Right atrium auricular region (tissue), 2 donors: ENCODE data around the gene TMEM54. TPM values are rescaled to one million over a fixed set of nuclear protein-coding genes. Genes with fewer than 3 reads are reported as not detected.

Experiments used
- DNase-seq: peaks from one replicate; pipeline ENCODE4 v3.0.0-alpha.2; 2019; ENCODE audit warnings: low spot score
- H3K27ac ChIP-seq, 2 donors: fragments of 200-600 bp; sonication (generic); 1 replicate in 1 of 2; 2 replicates in 1 of 2; pipeline ENCODE4 v1.5.1; 2016 to 2019
- H3K27me3 ChIP-seq, 2 donors: fragments of 200-600 bp; sonication (generic); one replicate each; pipeline versions ENCODE4 v1.5.1 to v1.6.0; 2017 to 2019
- H3K36me3 ChIP-seq: fragments of 200-600 bp; sonication (generic); one replicate; pipeline ENCODE4 v1.5.1; 2016
- H3K4me1 ChIP-seq, 2 donors: fragments of 200-600 bp; sonication (generic); one replicate each; pipeline versions ENCODE4 v1.5.1 to v1.6.0; 2017 to 2019
- H3K4me3 ChIP-seq, 2 donors: fragments of 200-600 bp; sonication (generic); 1 replicate in 1 of 2; 2 replicates in 1 of 2; pipeline ENCODE4 v1.5.1; 2017 to 2019; ENCODE audit warnings: mild to moderate bottlenecking in 1 of 2, moderate library complexity in 1 of 2
- H3K9me3 ChIP-seq, 2 donors: fragments of 200-600 bp; sonication (generic); one replicate each; pipeline ENCODE4 v1.5.1; 2019
- total RNA-seq, 2 donors: library from RNA; depleted of rRNA; stranded (reverse); fragments of >200 nt; gene quantifications; one replicate each; pipeline ENCODE4 v1.1.0, GENCODE V29; 2016
- TF ChIP-seq, protein P1 (sequence below), 2 donors: fragments of 200-600 bp; sonication (generic); IDR thresholded peaks; one replicate each; pipeline ENCODE4 v1.5.1; 2019; ENCODE audit warnings: antibody characterized with exemption in 2 of 2

The TMEM54 gene
- total RNA-seq, 2 donors from 2014 or later: 4.7 to 37.9 TPM

DNA sequence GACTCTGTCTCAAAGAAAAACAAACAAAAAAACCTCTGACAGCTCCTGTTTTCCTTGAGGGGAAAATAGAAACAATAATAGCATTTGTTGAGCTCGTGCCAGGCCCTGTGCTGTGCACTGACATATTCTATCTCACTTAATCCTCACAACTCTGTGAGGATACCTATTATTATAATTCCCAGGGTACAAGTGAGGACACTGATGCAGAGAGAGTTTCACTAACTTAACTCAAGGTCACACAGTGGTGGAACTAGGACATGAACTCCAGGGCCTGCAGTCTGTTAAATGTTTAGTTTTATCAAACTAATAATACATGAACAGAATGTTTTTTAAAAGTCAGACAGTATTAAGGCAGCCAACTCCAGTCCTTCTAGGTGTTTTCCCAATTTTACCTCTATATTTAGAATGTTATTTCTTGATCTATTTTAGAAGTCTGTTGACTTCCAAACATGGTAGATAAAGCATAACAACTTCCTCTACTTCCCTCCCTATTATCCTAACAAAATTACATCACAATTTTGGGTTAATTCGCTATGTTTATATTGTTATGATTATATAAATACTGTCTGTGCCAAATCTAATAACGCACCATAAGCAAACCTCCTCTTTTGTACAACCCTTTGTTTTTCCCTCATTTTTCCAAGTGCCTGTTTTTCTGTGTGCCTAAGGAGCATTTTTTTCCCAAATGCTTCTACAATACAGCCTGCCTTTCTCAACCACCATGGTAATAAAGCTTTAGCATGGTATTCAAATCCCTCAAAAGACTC is 35.4 kb downstream of the TMEM54 start:
- Histone ChIP-seq H3K4me1 (peaks cover 0 to 50% of the 10 kb centered on the region in 2 donors), H3K9me3 (no peaks in the 10 kb centered on the region), H3K36me3 (peaks cover 20% of the 10 kb centered on the region), H3K27ac (peak overlapping the region; percentile 40 to 51), H3K4me3 (no peak overlapping the region), H3K27me3 (no peaks in the 10 kb centered on the region)
- TF ChIP-seq, protein P1, sequence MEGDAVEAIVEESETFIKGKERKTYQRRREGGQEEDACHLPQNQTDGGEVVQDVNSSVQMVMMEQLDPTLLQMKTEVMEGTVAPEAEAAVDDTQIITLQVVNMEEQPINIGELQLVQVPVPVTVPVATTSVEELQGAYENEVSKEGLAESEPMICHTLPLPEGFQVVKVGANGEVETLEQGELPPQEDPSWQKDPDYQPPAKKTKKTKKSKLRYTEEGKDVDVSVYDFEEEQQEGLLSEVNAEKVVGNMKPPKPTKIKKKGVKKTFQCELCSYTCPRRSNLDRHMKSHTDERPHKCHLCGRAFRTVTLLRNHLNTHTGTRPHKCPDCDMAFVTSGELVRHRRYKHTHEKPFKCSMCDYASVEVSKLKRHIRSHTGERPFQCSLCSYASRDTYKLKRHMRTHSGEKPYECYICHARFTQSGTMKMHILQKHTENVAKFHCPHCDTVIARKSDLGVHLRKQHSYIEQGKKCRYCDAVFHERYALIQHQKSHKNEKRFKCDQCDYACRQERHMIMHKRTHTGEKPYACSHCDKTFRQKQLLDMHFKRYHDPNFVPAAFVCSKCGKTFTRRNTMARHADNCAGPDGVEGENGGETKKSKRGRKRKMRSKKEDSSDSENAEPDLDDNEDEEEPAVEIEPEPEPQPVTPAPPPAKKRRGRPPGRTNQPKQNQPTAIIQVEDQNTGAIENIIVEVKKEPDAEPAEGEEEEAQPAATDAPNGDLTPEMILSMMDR (IDR thresholded peaks at IDR 0.05): no peak
- no peak for DNase-seq

DNA sequence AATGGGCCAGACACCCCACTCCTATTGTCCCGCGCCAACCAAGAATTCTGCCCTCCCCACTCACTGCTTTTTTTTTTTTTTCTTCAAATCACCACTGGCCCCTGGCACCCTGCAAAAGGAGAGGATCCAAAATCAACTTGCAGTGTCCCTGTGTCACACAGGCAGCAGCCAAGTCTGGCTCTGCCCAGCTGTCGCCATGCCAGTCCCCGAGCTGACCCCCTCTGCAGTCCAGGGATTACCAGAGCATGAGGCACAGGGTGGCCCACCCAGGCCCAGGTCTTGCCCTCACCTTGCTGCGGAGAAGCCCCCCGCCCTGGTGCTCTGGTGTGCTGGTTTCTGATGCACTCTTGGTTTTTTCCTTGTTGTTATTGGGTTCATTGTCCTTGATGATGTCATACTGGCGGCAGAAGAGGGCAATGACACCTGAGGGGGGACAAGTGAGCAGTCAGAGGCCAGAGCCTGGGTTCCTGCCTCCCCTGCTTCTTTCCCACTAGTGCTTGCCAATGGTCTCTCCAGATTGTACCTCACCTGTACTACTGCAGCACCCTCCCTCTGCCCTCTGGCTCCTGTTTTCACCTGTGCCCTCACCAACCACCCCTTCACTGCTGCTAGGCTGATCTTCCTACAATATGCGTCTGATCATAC is 36.7 kb downstream of the TMEM54 start:
- TF ChIP-seq, protein P1 (IDR thresholded peaks at IDR 0.05): no peak
- H3K36me3 ChIP-seq: peaks cover 20% of the 10 kb centered on the region
- no peak overlapping the region for H3K4me3 ChIP-seq
- DNase-seq: no peak
- H3K9me3 ChIP-seq: no peaks in the 10 kb centered on the region
- H3K27ac ChIP-seq: peak overlapping the region; percentile 40 to 51
- H3K27me3 ChIP-seq: no peaks in the 10 kb centered on the region
- H3K4me1 ChIP-seq: peaks cover 0 to 41% of the 10 kb centered on the region in 2 donors

DNA sequence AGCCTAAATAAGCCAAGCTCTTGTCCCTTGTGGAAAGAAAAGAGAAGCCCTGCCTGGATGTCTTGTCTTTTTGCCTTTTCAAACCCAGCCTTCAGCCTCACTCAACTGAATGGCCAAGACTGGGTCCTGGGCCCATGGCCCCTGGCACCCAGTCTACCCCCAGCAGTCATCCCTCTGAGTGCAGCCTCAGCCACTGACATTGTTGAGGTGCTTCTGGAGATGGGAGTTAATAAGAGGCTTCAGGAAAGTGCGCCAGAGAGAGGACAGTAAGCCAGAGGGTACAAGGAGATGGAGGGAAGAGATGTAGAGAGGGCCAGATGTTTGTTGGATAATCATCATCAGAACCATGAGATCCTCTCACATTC is 37.3 kb downstream of the TMEM54 start:
- no peak for DNase-seq
- TF ChIP-seq, protein P1 (IDR thresholded peaks at IDR 0.05): no peak

DNA sequence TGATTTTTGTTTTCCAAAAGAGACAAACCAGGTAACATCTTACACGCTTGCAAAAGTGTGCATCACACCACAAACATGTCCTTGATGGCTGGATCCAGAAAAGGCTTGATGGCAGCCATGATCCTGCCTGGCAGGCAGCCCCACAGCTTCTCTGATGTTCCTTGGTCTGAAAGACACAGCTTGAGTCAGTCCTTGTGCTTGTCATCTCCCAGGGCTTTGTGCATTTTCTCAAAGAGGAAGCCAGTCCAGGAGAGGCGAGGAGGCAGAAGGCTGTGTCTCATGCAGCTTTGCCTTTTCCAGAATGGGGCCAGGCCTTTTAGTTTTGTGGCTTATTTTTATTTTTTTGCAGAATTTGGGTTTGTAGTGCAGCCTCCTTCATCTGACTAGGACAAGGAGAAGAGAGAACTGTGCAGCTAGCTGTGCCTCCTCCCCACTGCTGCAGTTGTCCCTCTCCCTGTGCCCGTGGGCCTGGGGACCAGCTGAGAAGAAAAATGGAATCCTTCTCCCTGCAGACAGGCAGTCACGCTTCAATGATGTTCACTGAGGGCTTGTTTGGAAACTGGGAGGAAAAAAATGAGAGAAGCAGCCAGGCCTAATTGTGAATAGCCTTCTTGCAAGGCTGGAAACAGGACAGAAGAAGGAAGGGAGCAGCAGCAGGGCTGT is 37.8 kb downstream of the TMEM54 start:
- TF ChIP-seq, protein P1 (IDR thresholded peaks at IDR 0.05): no peak
- H3K27ac ChIP-seq: peak overlapping the region; percentile 40 to 51
- peaks cover 0 to 40% of the 10 kb centered on the region in 2 donors for H3K4me1 ChIP-seq
- H3K27me3 ChIP-seq: no peaks in the 10 kb centered on the region
- no peaks in the 10 kb centered on the region for H3K9me3 ChIP-seq
- peaks cover 20% of the 10 kb centered on the region for H3K36me3 ChIP-seq
- H3K4me3 ChIP-seq: no peak overlapping the region
- no peak for DNase-seq

More for the DNA sequence above, 37.3 kb downstream of the TMEM54 start:
- Histone ChIP-seq H3K27ac (peak overlapping the region; percentile 40 to 51), H3K4me1 (peaks cover 0 to 40% of the 10 kb centered on the region in 2 donors), H3K36me3 (peaks cover 20% of the 10 kb centered on the region), H3K4me3 (no peak overlapping the region), H3K27me3 (no peaks in the 10 kb centered on the region), H3K9me3 (no peaks in the 10 kb centered on the region)

DNA sequence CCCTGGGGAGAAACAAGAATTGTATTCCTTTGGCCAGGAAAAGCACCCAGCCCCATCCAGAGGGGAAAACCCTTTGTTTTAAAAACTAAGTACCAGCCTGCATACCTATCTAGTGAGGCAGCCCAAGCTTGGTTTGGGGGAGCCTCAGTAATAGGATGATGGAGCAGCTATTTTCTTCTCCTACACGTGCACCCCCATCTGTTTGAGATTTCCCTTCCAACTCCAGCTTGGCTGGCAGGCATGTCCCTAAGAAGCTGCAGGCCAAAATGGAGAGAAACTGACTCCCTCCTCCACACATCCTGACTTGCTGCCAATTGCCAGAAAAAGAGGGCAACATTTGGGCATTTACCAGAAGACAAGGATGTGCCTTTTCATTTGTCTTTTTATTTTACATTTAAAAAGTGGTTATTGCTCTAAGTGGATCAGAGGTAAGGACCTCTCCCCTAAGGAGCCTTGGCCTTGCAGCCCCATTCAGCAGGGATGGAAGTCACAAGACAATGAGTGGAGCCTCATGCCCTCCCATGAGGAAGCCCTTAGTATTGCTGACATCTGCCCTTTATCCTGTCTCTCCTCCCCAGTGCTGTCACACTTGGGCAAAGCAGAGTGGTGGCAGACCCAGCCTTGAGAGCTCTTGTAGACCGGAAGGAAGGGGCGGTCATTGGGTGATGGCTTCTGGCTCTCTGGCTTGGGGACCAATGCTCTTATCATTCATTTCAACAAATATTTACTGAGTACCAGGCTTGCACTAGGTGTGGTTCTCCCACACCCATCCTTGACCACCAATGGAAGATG is 39.1 kb downstream of the TMEM54 start:
- H3K4me1 ChIP-seq: peaks cover 0 to 40% of the 10 kb centered on the region in 2 donors
- no peak overlapping the region for H3K27ac ChIP-seq
- H3K36me3 ChIP-seq: peaks cover 26% of the 10 kb centered on the region

More for the DNA sequence above, 39.1 kb downstream of the TMEM54 start:
- no peaks in the 10 kb centered on the region for H3K27me3 ChIP-seq
- H3K4me3 ChIP-seq: no peak overlapping the region
- DNase-seq: no peak
- H3K9me3 ChIP-seq: no peaks in the 10 kb centered on the region
- TF ChIP-seq, protein P1 (IDR thresholded peaks at IDR 0.05): no peak
